Lung (tissue), 12 donors: ENCODE data around the gene HPRT1. TPM values are rescaled to one million over a fixed set of nuclear protein-coding genes. Genes with fewer than 3 reads are reported as not detected.

ENCODE experiments used
- ATAC-seq: fragments of 200-7000 bp; cut with Tn5 transposase; one replicate; pipeline ENCODE4 v1.9.1; 2020; ENCODE audit warnings: moderate number of reproducible peaks; ENCODE audit not compliant: insufficient read depth, low FRiP score
- DNase-seq, 3 donors: peaks; one replicate each; pipeline ENCODE4 v3.0.0-alpha.2; 2013 to 2017
- H3K27ac ChIP-seq, 2 donors: one replicate each; pipeline ENCODE4 v1.5.1; 2013; ENCODE audit warnings: mild to moderate bottlenecking in 2 of 2, moderate library complexity in 2 of 2, control low read depth in 1 of 2, inconsistent platforms in 1 of 2, low read depth in 1 of 2, low read length in 1 of 2
- H3K27me3 ChIP-seq, 3 donors: one replicate each; pipeline ENCODE4 v1.5.1; 2013; ENCODE audit warnings: low read length in 2 of 3; ENCODE audit not compliant: control insufficient read depth in 3 of 3, insufficient read depth in 3 of 3
- H3K36me3 ChIP-seq, 4 donors: one replicate each; pipeline ENCODE4 v1.5.1; 2013; ENCODE audit warnings: low read length in 4 of 4, mild to moderate bottlenecking in 1 of 4, moderate library complexity in 1 of 4; ENCODE audit not compliant: control insufficient read depth in 4 of 4, insufficient read depth in 4 of 4
- H3K4me1 ChIP-seq, 5 donors: one replicate each; pipeline ENCODE4 v1.5.1; 2013; ENCODE audit warnings: low read length in 5 of 5, mild to moderate bottlenecking in 2 of 5, moderate library complexity in 1 of 5; ENCODE audit not compliant: control insufficient read depth in 5 of 5, insufficient read depth in 5 of 5
- H3K4me3 ChIP-seq: one replicate; pipeline ENCODE4 v1.5.1; 2013; ENCODE audit warnings: mild to moderate bottlenecking, control low read depth, moderate library complexity
- H3K9ac ChIP-seq, 2 donors: one replicate each; pipeline ENCODE4 v1.5.1; 2013; ENCODE audit warnings: low read length in 2 of 2, control low read depth in 1 of 2; ENCODE audit not compliant: insufficient read depth in 1 of 2
- H3K9me3 ChIP-seq, 4 donors: one replicate each; pipeline ENCODE4 v1.5.1; 2013; ENCODE audit warnings: low read length in 3 of 4, mild to moderate bottlenecking in 1 of 4, moderate library complexity in 1 of 4; ENCODE audit not compliant: control insufficient read depth in 4 of 4, insufficient read depth in 3 of 4
- CTCF ChIP-seq: IDR thresholded peaks from 2 replicates; pipeline ENCODE4 v1.5.1; 2012; ENCODE audit warnings: mild to moderate bottlenecking; ENCODE audit errors: control extremely low read depth, extremely low read depth
- WGBS, 2 donors: extraction: QIAGEN DNeasy Blood & Tissue Kit; methylation state at CpG; one replicate each; pipeline ENCODE4 v1.1.7; 2013; 5-methylcytosine and 5-hydroxymethylcytosine counted together
- polyA plus RNA-seq, 2 donors: library from polyadenylated mRNA; stranded (reverse); fragments of 200-250 nt; gene quantifications; one replicate each; pipeline ENCODE4 v1.2.1, GENCODE V29; 2013
- total RNA-seq, 2 donors: library from RNA; depleted of rRNA in 1 of 2; stranded (reverse); fragments of >200 nt in 1 of 2; gene quantifications; one replicate each; pipeline ENCODE4 v1.2.1, GENCODE V29; 2014 to 2021
- donor health status: control.
- donor health status: control.
- donor health status: Bipolar disorder and iron deficiency.
- donor health status: healthy.
- donor health status: DM: yes; HTN: yes; CAD: no.

The HPRT1 gene
- total and polyA plus RNA-seq, 4 donors: 12.3 to 40.5 (median 27.8) TPM

- Histone ChIP-seq H3K27me3 (peaks cover 0 to 8% (median 3%) of the 10 kb centered on the region in 3 donors), H3K9ac (no peak overlapping the region), H3K36me3 (peaks cover 0 to 4% (median under 1%) of the 10 kb centered on the region in 4 donors), H3K27ac (no peak overlapping the region), H3K4me1 (no peaks in the 10 kb centered on the region), H3K4me3 (no peak overlapping the region), H3K9me3 (no peaks in the 10 kb centered on the region)
- ATAC-seq (no peak), DNase-seq (no peak)
- no peak for TF ChIP-seq CTCF
- WGBS, 2 donors: 84 to 95% methylated on average over 4 of the region's 4 CpGs
Measured at GRCh38 chrX:134478374-134478773, 18.4 kb downstream of the HPRT1 start.

- WGBS, 2 donors: 86 to 93% methylated on average over 1 of the region's 1 CpG
- Histone ChIP-seq H3K27ac (no peak overlapping the region), H3K27me3 (peaks cover 0 to 10% (median 3%) of the 10 kb centered on the region in 3 donors), H3K36me3 (peaks cover 0 to 4% (median under 1%) of the 10 kb centered on the region in 4 donors), H3K4me3 (no peak overlapping the region), H3K9me3 (no peaks in the 10 kb centered on the region), H3K9ac (no peak overlapping the region), H3K4me1 (no peaks in the 10 kb centered on the region)
- ATAC-seq: no peak
- TF ChIP-seq CTCF: no peak
- DNase-seq: no peak
Measured at GRCh38 chrX:134480061-134480460, 20.1 kb downstream of the HPRT1 start.

GRCh38 chrX:134481339-134481738 lies 21.4 kb downstream of the HPRT1 start:
- no peak for DNase-seq
- peaks cover 0 to 14% (median 0%) of the 10 kb centered on the region in 3 donors for H3K27me3 ChIP-seq
- TF ChIP-seq CTCF: no peak
- H3K27ac ChIP-seq: no peak overlapping the region
- H3K4me3 ChIP-seq: no peak overlapping the region
- no peaks in the 10 kb centered on the region for H3K9me3 ChIP-seq
- WGBS, 2 donors: 63 to 97% methylated on average over 2 of the region's 2 CpGs
- peaks cover 0 to 1% (median 0%) of the 10 kb centered on the region in 4 donors for H3K36me3 ChIP-seq
- no peak overlapping the region for H3K9ac ChIP-seq
- ATAC-seq: no peak
- no peaks in the 10 kb centered on the region for H3K4me1 ChIP-seq

GRCh38 chrX:134482371-134482770 lies 22.4 kb downstream of the HPRT1 start:
- DNase-seq: no peak
- peaks cover 0 to 1% (median 0%) of the 10 kb centered on the region in 4 donors for H3K36me3 ChIP-seq
- WGBS, 2 donors: 37 to 39% methylated on average over 3 of the region's 3 CpGs

More at GRCh38 chrX:134482371-134482770, 22.4 kb downstream of the HPRT1 start:
- Histone ChIP-seq H3K4me3 (no peak overlapping the region), H3K27ac (no peak overlapping the region), H3K9ac (no peak overlapping the region), H3K9me3 (no peaks in the 10 kb centered on the region), H3K27me3 (peaks cover 0 to 14% (median 0%) of the 10 kb centered on the region in 3 donors), H3K4me1 (no peaks in the 10 kb centered on the region)
- no peak for TF ChIP-seq CTCF
- no peak for ATAC-seq
